GM23338 (cell line): ENCODE results near the gene ATP5MK. TPM values are rescaled to one million over a fixed set of nuclear protein-coding genes. Genes with fewer than 3 reads are reported as not detected.

Source experiments
- ATAC-seq: fragments of 200-7000 bp; cut with Tn5 transposase; 3 replicates; pipeline ENCODE4 v1.9.1; 2020
- DNase-seq: peaks from one replicate; pipeline ENCODE4 v3.0.0-alpha.2; 2015; ENCODE audit warnings: low spot score
- H2AFZ ChIP-seq: fragments of 200-600 bp; sonication (generic); 2 replicates; pipeline ENCODE4 v1.8.0; 2016; ENCODE audit warnings: antibody characterized with exemption, mild to moderate bottlenecking, moderate library complexity
- H3F3A ChIP-seq: fragments of 200-600 bp; sonication (generic); replicated peaks from 2 replicates; pipeline ENCODE4 v1.8.0; 2017; ENCODE audit warnings: antibody characterized with exemption, mixed run types, low read depth
- H3K27ac ChIP-seq: fragments of 200-600 bp; sonication (generic); 2 replicates; pipeline ENCODE4 v1.6.1; 2016; ENCODE audit warnings: low read depth
- H3K27me3 ChIP-seq: fragments of 200-600 bp; sonication (generic); 2 replicates; pipeline ENCODE4 v1.8.0; 2016; ENCODE audit warnings: mild to moderate bottlenecking, mixed run types, moderate library complexity; ENCODE audit not compliant: insufficient read depth
- H3K36me3 ChIP-seq: fragments of 200-600 bp; sonication (generic); 2 replicates; pipeline ENCODE4 v1.8.0; 2016; ENCODE audit warnings: mild to moderate bottlenecking; ENCODE audit not compliant: insufficient read depth
- H3K4me1 ChIP-seq: fragments of 200-600 bp; sonication (generic); 2 replicates; pipeline ENCODE4 v1.8.0; 2016; ENCODE audit warnings: mild to moderate bottlenecking, moderate library complexity; ENCODE audit not compliant: insufficient read depth
- H3K4me2 ChIP-seq: fragments of 200-600 bp; sonication (generic); 2 replicates; pipeline ENCODE4 v1.7.1; 2017; ENCODE audit warnings: mixed run types
- H3K4me3 ChIP-seq: fragments of 200-600 bp; sonication (generic); 2 replicates; pipeline ENCODE4 v1.6.1; 2016; ENCODE audit warnings: mixed run types
- H3K79me2 ChIP-seq: fragments of 200-600 bp; sonication (generic); replicated peaks from 2 replicates; pipeline ENCODE4 v1.8.0; 2017; ENCODE audit warnings: mild to moderate bottlenecking; ENCODE audit not compliant: insufficient read depth
- H3K9me2 ChIP-seq: fragments of 200-600 bp; sonication (generic); 2 replicates; pipeline ENCODE4 v1.8.0; 2017; ENCODE audit not compliant: insufficient read depth
- H4K20me1 ChIP-seq: fragments of 200-600 bp; sonication (generic); replicated peaks from 2 replicates; pipeline ENCODE4 v1.8.0; 2017; ENCODE audit warnings: mild to moderate bottlenecking; ENCODE audit not compliant: insufficient read depth
- H3K27ac Mint-ChIP-seq: 2 replicates; pipeline ENCODE4 v1.8.0; 2020; ENCODE audit warnings: inconsistent platforms, mild to moderate bottlenecking, moderate library complexity, mixed read lengths
- H3K27me3 Mint-ChIP-seq: 3 replicates; pipeline ENCODE4 v1.8.0; 2022; ENCODE audit warnings: low read depth, mild to moderate bottlenecking, moderate library complexity, mixed read lengths, inconsistent platforms; ENCODE audit not compliant: insufficient read depth, poor library complexity
- H3K36me3 Mint-ChIP-seq: 3 replicates; pipeline ENCODE4 v1.8.0; 2021; ENCODE audit warnings: low read depth, mild to moderate bottlenecking, inconsistent platforms, moderate library complexity, mixed read lengths
- H3K4me1 Mint-ChIP-seq: 3 replicates; pipeline ENCODE4 v1.8.0; 2020; ENCODE audit warnings: mild to moderate bottlenecking, inconsistent platforms, mixed read lengths
- H3K4me3 Mint-ChIP-seq: 3 replicates; pipeline ENCODE4 v1.8.0; 2021; ENCODE audit warnings: moderate library complexity, mild to moderate bottlenecking, inconsistent platforms, mixed read lengths
- H3K9me3 Mint-ChIP-seq: 3 replicates; pipeline ENCODE4 v1.8.0; 2020; ENCODE audit warnings: moderate library complexity, mild to moderate bottlenecking, inconsistent platforms, mixed read lengths
- CREB1 ChIP-seq: fragments of 250-450 bp; sonication (Bioruptor Pico); IDR thresholded peaks from 2 replicates; pipeline ENCODE4 v1.5.0; 2020; ENCODE audit warnings: low read depth, mild to moderate bottlenecking, moderate library complexity
- CTCF ChIP-seq, 2 experiments: fragments of 200-600 bp in 1 of 2; sonication (generic) in 1 of 2; conservative IDR thresholded peaks; 2 replicates each; pipeline versions ENCODE4 v1.5.1 to v1.6.1; 2016 to 2017; ENCODE audit warnings: antibody characterized with exemption in 2 of 2, low read depth in 2 of 2, mild to moderate bottlenecking in 2 of 2, moderate library complexity in 1 of 2
- EZH2 ChIP-seq: fragments of 200-600 bp; sonication (generic); IDR thresholded peaks from one replicate; pipeline ENCODE4 v1.8.0; 2017; ENCODE audit warnings: antibody characterized with exemption, mild to moderate bottlenecking, low read depth; ENCODE audit not compliant: unreplicated experiment
- EZH2phosphoT487 ChIP-seq: fragments of 200-600 bp; sonication (generic); IDR thresholded peaks from one replicate; pipeline ENCODE4 v1.8.1; 2018; ENCODE audit warnings: antibody characterized with exemption; ENCODE audit not compliant: unreplicated experiment
- JUNB ChIP-seq: IDR thresholded peaks from one replicate; pipeline ENCODE4 v1.6.1; 2016; ENCODE audit warnings: antibody characterized with exemption; ENCODE audit not compliant: unreplicated experiment
- NANOG ChIP-seq: IDR thresholded peaks from 2 replicates; pipeline ENCODE4 v1.6.1; 2016; ENCODE audit warnings: antibody characterized with exemption, borderline replicate concordance
- POLR2AphosphoS5 ChIP-seq: IDR thresholded peaks from 2 replicates; pipeline ENCODE4 v1.6.1; 2016; ENCODE audit warnings: antibody characterized with exemption, low read depth
- REST ChIP-seq: IDR thresholded peaks from one replicate; pipeline ENCODE4 v1.6.1; 2018; ENCODE audit warnings: antibody characterized with exemption; ENCODE audit not compliant: unreplicated experiment
- STAT1 ChIP-seq: IDR thresholded peaks from one replicate; pipeline ENCODE4 v1.6.1; 2016; ENCODE audit warnings: antibody characterized with exemption; ENCODE audit not compliant: unreplicated experiment
- ZNF114 ChIP-seq: fragments of 250-450 bp; sonication (Bioruptor Pico); IDR thresholded peaks from 2 replicates; pipeline ENCODE4 v1.5.0; 2020; ENCODE audit warnings: mild to moderate bottlenecking, moderate library complexity
- ZNF331 ChIP-seq: fragments of 250-450 bp; sonication (Bioruptor Pico); IDR thresholded peaks from 2 replicates; pipeline ENCODE4 v1.5.0; 2020; ENCODE audit warnings: low read depth, mild to moderate bottlenecking, moderate library complexity
- polyA plus RNA-seq: library from polyadenylated mRNA; unstranded; fragments of >200 nt; fragmentation: Nextera tagmentation; extraction: Ambion mirVana; gene quantifications from 2 replicates; pipeline ENCODE4 v1.2.1, GENCODE V29; 2016
- total RNA-seq: library from RNA; depleted of rRNA; stranded (reverse); fragments of >200 nt; shearing (Covaris generic); gene quantifications from 2 replicates; pipeline ENCODE4 v1.2.3, GENCODE V29; 2014
- TF ChIP-seq, protein P1 (sequence below): IDR thresholded peaks from 2 replicates; pipeline ENCODE4 v1.6.1; 2016; ENCODE audit warnings: antibody characterized with exemption
- TF ChIP-seq, protein P2 (sequence below): fragments of 250-450 bp; sonication (Bioruptor Pico); IDR thresholded peaks from 2 replicates; pipeline ENCODE4 v1.5.0; 2020; ENCODE audit warnings: mild to moderate bottlenecking, moderate library complexity

The ATP5MK gene
- total and polyA plus RNA-seq, 2 experiments from 2014 or later = 227 to 1,139 TPM

GRCh38 chr10:103355906-103356599 lies 40.2 kb downstream of the ATP5MK start:
- ATAC-seq = no peak
- Mint-ChIP-seq H3K27me3 (peaks cover 5% of the 10 kb centered on the region), H3K4me1 (peaks cover 3% of the 10 kb centered on the region; the same call in 1 of the 3 replicates), H3K27ac (no peak overlapping the region), H3K36me3 (no peaks in the 10 kb centered on the region; the same call in 2 of the 3 replicates), H3K4me3 (no peak overlapping the region), H3K9me3 (no peaks in the 10 kb centered on the region)
- no peak overlapping the region for H3K4me2 ChIP-seq
- TF ChIP-seq, protein P1, sequence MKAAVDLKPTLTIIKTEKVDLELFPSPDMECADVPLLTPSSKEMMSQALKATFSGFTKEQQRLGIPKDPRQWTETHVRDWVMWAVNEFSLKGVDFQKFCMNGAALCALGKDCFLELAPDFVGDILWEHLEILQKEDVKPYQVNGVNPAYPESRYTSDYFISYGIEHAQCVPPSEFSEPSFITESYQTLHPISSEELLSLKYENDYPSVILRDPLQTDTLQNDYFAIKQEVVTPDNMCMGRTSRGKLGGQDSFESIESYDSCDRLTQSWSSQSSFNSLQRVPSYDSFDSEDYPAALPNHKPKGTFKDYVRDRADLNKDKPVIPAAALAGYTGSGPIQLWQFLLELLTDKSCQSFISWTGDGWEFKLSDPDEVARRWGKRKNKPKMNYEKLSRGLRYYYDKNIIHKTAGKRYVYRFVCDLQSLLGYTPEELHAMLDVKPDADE = no peak
- TF ChIP-seq REST (no peak), STAT1 (no peak), ZNF331 (no peak), NANOG (no peak), EZH2phosphoT487 (no peak), CREB1 (CRISPR knock-in tag) (no peak), CTCF (conservative IDR thresholded peaks at IDR 0.05; ENCODE audit: low read depth in 2 of 2) (no peak), EZH2 (no peak), ZNF114 (CRISPR knock-in tag) (no peak), POLR2AphosphoS5 (no peak), JUNB (no peak)
- TF ChIP-seq, protein P2, sequence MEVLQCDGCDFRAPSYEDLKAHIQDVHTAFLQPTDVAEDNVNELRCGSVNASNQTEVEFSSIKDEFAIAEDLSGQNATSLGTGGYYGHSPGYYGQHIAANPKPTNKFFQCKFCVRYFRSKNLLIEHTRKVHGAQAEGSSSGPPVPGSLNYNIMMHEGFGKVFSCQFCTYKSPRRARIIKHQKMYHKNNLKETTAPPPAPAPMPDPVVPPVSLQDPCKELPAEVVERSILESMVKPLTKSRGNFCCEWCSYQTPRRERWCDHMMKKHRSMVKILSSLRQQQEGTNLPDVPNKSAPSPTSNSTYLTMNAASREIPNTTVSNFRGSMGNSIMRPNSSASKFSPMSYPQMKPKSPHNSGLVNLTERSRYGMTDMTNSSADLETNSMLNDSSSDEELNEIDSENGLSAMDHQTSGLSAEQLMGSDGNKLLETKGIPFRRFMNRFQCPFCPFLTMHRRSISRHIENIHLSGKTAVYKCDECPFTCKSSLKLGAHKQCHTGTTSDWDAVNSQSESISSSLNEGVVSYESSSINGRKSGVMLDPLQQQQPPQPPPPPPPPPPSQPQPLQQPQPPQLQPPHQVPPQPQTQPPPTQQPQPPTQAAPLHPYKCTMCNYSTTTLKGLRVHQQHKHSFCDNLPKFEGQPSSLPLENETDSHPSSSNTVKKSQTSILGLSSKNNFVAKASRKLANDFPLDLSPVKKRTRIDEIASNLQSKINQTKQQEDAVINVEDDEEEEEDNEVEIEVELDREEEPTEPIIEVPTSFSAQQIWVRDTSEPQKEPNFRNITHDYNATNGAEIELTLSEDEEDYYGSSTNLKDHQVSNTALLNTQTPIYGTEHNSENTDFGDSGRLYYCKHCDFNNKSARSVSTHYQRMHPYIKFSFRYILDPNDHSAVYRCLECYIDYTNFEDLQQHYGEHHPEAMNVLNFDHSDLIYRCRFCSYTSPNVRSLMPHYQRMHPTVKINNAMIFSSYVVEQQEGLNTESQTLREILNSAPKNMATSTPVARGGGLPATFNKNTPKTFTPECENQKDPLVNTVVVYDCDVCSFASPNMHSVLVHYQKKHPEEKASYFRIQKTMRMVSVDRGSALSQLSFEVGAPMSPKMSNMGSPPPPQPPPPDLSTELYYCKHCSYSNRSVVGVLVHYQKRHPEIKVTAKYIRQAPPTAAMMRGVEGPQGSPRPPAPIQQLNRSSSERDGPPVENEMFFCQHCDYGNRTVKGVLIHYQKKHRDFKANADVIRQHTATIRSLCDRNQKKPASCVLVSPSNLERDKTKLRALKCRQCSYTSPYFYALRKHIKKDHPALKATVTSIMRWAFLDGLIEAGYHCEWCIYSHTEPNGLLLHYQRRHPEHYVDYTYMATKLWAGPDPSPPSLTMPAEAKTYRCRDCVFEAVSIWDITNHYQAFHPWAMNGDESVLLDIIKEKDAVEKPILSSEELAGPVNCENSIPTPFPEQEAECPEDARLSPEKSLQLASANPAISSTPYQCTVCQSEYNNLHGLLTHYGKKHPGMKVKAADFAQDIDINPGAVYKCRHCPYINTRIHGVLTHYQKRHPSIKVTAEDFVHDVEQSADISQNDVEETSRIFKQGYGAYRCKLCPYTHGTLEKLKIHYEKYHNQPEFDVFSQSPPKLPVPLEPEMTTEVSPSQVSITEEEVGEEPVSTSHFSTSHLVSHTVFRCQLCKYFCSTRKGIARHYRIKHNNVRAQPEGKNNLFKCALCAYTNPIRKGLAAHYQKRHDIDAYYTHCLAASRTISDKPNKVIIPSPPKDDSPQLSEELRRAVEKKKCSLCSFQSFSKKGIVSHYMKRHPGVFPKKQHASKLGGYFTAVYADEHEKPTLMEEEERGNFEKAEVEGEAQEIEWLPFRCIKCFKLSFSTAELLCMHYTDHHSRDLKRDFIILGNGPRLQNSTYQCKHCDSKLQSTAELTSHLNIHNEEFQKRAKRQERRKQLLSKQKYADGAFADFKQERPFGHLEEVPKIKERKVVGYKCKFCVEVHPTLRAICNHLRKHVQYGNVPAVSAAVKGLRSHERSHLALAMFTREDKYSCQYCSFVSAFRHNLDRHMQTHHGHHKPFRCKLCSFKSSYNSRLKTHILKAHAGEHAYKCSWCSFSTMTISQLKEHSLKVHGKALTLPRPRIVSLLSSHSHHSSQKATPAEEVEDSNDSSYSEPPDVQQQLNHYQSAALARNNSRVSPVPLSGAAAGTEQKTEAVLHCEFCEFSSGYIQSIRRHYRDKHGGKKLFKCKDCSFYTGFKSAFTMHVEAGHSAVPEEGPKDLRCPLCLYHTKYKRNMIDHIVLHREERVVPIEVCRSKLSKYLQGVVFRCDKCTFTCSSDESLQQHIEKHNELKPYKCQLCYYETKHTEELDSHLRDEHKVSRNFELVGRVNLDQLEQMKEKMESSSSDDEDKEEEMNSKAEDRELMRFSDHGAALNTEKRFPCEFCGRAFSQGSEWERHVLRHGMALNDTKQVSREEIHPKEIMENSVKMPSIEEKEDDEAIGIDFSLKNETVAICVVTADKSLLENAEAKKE = no peak
- H2AFZ ChIP-seq = no peak overlapping the region
- DNase-seq = no peak
- no peak overlapping the region for H3K4me3 ChIP-seq
- peaks cover 5% of the 10 kb centered on the region for H3K4me1 ChIP-seq
- no peaks in the 10 kb centered on the region for H3K79me2 ChIP-seq
- no peaks in the 10 kb centered on the region for H3F3A ChIP-seq
- H3K27me3 ChIP-seq = no peaks in the 10 kb centered on the region
- H4K20me1 ChIP-seq = no peaks in the 10 kb centered on the region
- H3K9me2 ChIP-seq = no peaks in the 10 kb centered on the region
- H3K36me3 ChIP-seq = no peaks in the 10 kb centered on the region
- no peak overlapping the region for H3K27ac ChIP-seq
